Endothelial cell (in vitro differentiated cells): Measurements from ENCODE around the gene COL25A1. TPM values are rescaled to one million over a fixed set of nuclear protein-coding genes. Genes with fewer than 3 reads are reported as not detected.
A peak's percentile ranks its signal among the peaks of the same experiment; 100 is the strongest.

Experiments used
- DNase-seq: peaks from one replicate; pipeline ENCODE4 v3.0.0; 2021; ENCODE audit warnings: low spot score
- H3K27ac Mint-ChIP-seq: one replicate; pipeline ENCODE4 v1.8.0; 2021; ENCODE audit warnings: mixed read lengths, inconsistent platforms; ENCODE audit not compliant: unreplicated experiment
- H3K27me3 Mint-ChIP-seq: one replicate; pipeline ENCODE4 v1.8.0; 2021; ENCODE audit warnings: mild to moderate bottlenecking, moderate library complexity, mixed read lengths, inconsistent platforms; ENCODE audit not compliant: unreplicated experiment
- H3K36me3 Mint-ChIP-seq: one replicate; pipeline ENCODE4 v1.8.0; 2021; ENCODE audit warnings: mild to moderate bottlenecking, low read depth, mixed read lengths, inconsistent platforms; ENCODE audit not compliant: unreplicated experiment
- H3K4me1 Mint-ChIP-seq: one replicate; pipeline ENCODE4 v1.8.0; 2021; ENCODE audit warnings: mild to moderate bottlenecking, mixed read lengths, inconsistent platforms; ENCODE audit not compliant: unreplicated experiment
- H3K4me3 Mint-ChIP-seq: one replicate; pipeline ENCODE4 v1.8.0; 2021; ENCODE audit warnings: mild to moderate bottlenecking, mixed read lengths, inconsistent platforms; ENCODE audit not compliant: unreplicated experiment
- H3K9me3 Mint-ChIP-seq: one replicate; pipeline ENCODE4 v1.8.0; 2021; ENCODE audit warnings: mixed read lengths, inconsistent platforms; ENCODE audit not compliant: unreplicated experiment
- total RNA-seq: library from RNA; stranded (reverse); fragmentation: NEBNext Ultra II Directional; extraction: Animal tissue kit (Norgen Biotek cat#: 25700); gene quantifications from one replicate; pipeline ENCODE4 v1.2.1, GENCODE V29; 2021; ENCODE audit not compliant: unreplicated experiment
- TF ChIP-seq, protein P1 (sequence below): fragments of 200-600 bp; sonication (generic); IDR thresholded peaks from one replicate; pipeline ENCODE4 v1.5.0; 2021; ENCODE audit warnings: antibody characterized with exemption; ENCODE audit not compliant: unreplicated experiment

The COL25A1 gene
- total RNA-seq, 1 donor from 2014 or later, result 22.7 TPM

- H3K4me1 Mint-ChIP-seq, result peaks cover 5% of the 10 kb centered on the region
- no peak overlapping the region for H3K4me3 Mint-ChIP-seq
- H3K27ac Mint-ChIP-seq, result no peak overlapping the region
- no peak for DNase-seq
- TF ChIP-seq, protein P1, sequence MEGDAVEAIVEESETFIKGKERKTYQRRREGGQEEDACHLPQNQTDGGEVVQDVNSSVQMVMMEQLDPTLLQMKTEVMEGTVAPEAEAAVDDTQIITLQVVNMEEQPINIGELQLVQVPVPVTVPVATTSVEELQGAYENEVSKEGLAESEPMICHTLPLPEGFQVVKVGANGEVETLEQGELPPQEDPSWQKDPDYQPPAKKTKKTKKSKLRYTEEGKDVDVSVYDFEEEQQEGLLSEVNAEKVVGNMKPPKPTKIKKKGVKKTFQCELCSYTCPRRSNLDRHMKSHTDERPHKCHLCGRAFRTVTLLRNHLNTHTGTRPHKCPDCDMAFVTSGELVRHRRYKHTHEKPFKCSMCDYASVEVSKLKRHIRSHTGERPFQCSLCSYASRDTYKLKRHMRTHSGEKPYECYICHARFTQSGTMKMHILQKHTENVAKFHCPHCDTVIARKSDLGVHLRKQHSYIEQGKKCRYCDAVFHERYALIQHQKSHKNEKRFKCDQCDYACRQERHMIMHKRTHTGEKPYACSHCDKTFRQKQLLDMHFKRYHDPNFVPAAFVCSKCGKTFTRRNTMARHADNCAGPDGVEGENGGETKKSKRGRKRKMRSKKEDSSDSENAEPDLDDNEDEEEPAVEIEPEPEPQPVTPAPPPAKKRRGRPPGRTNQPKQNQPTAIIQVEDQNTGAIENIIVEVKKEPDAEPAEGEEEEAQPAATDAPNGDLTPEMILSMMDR, result no peak
- H3K9me3 Mint-ChIP-seq, result no peaks in the 10 kb centered on the region
- H3K27me3 Mint-ChIP-seq, result peaks cover 3% of the 10 kb centered on the region
- H3K36me3 Mint-ChIP-seq, result no peaks in the 10 kb centered on the region
Measured at GRCh38 chr4:108766058-108766457, 536.4 kb downstream of the COL25A1 start.

GRCh38 chr4:108763986-108764385 is 538.5 kb downstream of the COL25A1 start:
- Mint-ChIP-seq H3K4me1 (peaks cover 5% of the 10 kb centered on the region), H3K27me3 (peaks cover 3% of the 10 kb centered on the region), H3K4me3 (no peak overlapping the region), H3K9me3 (no peaks in the 10 kb centered on the region), H3K27ac (no peak overlapping the region), H3K36me3 (no peaks in the 10 kb centered on the region)
- TF ChIP-seq, protein P1, result no peak
- no peak for DNase-seq

GRCh38 chr4:108763226-108763593 is 539.2 kb downstream of the COL25A1 start:
- H3K27ac Mint-ChIP-seq, result no peak overlapping the region
- TF ChIP-seq, protein P1, result no peak
- peak overlapping the region; percentile 90 for H3K4me3 Mint-ChIP-seq
- H3K27me3 Mint-ChIP-seq, result peaks cover 3% of the 10 kb centered on the region
- H3K36me3 Mint-ChIP-seq, result no peaks in the 10 kb centered on the region
- peaks cover 5% of the 10 kb centered on the region for H3K4me1 Mint-ChIP-seq
- H3K9me3 Mint-ChIP-seq, result no peaks in the 10 kb centered on the region
- no peak for DNase-seq

DNA sequence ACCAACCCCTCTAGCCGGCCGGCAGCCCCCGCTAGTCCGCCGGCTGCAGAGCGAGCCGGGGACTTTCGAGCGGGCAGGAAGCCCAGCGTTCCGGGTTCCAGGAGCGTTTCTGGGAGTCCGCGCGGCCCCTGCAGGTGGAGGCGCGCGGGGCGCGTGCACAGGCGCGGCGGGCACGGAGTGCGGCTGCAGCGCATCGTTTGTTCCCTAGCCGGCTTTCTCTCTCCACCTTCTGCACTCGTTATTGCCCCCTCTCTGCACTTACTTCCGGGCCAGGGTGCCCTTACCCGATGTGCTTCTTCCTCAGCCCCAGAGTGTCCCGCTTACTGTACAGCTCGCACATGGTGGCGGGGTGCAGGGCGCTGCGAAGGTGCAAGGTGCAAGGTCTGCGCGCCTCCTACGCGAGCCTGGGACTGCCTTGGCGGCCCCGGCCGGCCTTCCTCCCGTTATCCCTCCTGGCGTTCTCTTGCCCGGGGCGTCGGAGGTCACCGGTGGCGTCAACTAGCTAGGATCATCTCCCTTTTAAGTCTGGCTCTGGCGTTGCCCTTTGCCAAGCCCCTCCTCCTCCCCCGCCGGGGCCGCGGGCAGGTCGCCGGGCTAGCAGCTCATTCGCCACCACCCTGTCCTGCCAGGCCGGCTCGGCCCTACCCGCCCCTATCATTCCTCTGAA is 539.8 kb downstream of the COL25A1 start, which contains the start of gene ETNPPL:
Gene ETNPPL (minus strand): TSS at position 495 of the 667 bp plus-strand sequence. CDS start 155 bp downstream, at position 340.
- peaks cover 5% of the 10 kb centered on the region for H3K4me1 Mint-ChIP-seq
- H3K4me3 Mint-ChIP-seq, result peak within 1 kb of the TSS; percentile 90
- TF ChIP-seq, protein P1, result no peak
- no peaks in the 10 kb centered on the region for H3K36me3 Mint-ChIP-seq
- no peaks in the 10 kb centered on the region for H3K9me3 Mint-ChIP-seq
- DNase-seq, result peak; percentile 62
- H3K27me3 Mint-ChIP-seq, result peaks cover 3% of the 10 kb centered on the region
- H3K27ac Mint-ChIP-seq, result no peak within 1 kb of the TSS

Other genes starting within 250 kb of the COL25A1 start
- gene SEC24B, start 131.2 kb upstream of the COL25A1 start, total RNA-seq, result 49.6 TPM